ENCODE data around the gene CARMIL3. TPM values are rescaled to one million over a fixed set of nuclear protein-coding genes. Genes with fewer than 3 reads are reported as not detected.

The CARMIL3 gene
- total RNA-seq, 1 donor from 2014 or later: 0.34 TPM

DNA sequence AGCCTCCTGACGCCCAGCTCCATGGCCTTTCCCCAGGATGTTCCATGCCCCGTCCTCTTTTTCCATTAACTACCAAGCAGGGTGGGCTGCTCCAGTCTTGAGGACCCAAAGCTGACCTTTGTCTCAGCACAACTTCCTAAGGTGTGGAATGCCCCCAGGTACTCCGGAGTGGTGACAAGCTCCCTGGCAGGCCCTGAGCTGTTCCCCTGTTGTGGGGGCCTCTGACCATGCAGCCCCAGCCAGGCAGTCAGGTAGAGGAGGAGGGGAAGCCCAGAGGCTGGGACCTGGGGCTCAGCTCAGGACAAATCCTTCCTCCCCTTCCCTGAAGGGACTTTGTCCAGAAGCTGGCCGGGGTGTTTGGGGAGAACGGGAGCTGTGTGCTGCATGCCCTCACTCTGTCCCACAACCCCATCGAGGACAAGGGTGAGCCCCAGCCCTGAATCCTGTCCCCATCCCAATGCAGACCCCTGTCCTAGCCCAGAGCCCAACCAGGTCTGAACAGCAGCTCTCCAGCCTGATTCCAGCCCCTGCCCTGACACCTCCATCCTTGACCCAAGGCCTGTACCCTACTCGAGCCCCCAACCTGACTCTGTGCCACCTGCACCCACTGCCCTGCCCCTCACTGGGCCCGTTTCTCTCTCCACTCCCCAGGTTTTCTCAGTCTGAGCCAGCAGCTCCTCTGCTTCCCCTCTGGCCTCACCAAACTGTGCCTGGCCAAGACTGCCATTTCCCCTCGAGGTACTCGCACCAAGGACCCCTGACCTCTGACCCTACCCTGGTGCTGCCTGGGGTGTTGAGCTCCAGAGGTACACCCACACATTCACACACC is 4.4 kb downstream of the CARMIL3 start:
- H3K36me3 ChIP-seq (ENCODE audit: insufficient read depth, low read length): no peaks in the 10 kb centered on the region
- H3K4me1 ChIP-seq (ENCODE audit: insufficient read depth, low read length): no peaks in the 10 kb centered on the region
- H3K79me2 ChIP-seq (ENCODE audit: insufficient read depth, low read length): no peaks in the 10 kb centered on the region
- H4K20me1 ChIP-seq (ENCODE audit: insufficient read depth, low read length): peaks cover 4% of the 10 kb centered on the region
- H3K4me3 ChIP-seq (ENCODE audit: insufficient read depth, low read depth, low read length): no peak overlapping the region
- TF ChIP-seq EZH2 (IDR thresholded peaks at IDR 0.05; ENCODE audit: insufficient read depth, low read length): no peak
- TF ChIP-seq, protein P1, sequence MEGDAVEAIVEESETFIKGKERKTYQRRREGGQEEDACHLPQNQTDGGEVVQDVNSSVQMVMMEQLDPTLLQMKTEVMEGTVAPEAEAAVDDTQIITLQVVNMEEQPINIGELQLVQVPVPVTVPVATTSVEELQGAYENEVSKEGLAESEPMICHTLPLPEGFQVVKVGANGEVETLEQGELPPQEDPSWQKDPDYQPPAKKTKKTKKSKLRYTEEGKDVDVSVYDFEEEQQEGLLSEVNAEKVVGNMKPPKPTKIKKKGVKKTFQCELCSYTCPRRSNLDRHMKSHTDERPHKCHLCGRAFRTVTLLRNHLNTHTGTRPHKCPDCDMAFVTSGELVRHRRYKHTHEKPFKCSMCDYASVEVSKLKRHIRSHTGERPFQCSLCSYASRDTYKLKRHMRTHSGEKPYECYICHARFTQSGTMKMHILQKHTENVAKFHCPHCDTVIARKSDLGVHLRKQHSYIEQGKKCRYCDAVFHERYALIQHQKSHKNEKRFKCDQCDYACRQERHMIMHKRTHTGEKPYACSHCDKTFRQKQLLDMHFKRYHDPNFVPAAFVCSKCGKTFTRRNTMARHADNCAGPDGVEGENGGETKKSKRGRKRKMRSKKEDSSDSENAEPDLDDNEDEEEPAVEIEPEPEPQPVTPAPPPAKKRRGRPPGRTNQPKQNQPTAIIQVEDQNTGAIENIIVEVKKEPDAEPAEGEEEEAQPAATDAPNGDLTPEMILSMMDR (IDR thresholded peaks at IDR 0.05; ENCODE audit: insufficient read depth, low read depth, low read length): no peak
- H3K9me3 Mint-ChIP-seq (ENCODE audit: unreplicated experiment): no peaks in the 10 kb centered on the region
- peaks cover 59% of the 10 kb centered on the region for H3K27me3 Mint-ChIP-seq (ENCODE audit: low read depth, unreplicated experiment)
- no peaks in the 10 kb centered on the region for H3K9me3 ChIP-seq (ENCODE audit: insufficient read depth, low read depth, low read length)
- no peak for DNase-seq (ENCODE audit: low read depth)
- H3K36me3 Mint-ChIP-seq (ENCODE audit: low read depth, unreplicated experiment): no peaks in the 10 kb centered on the region
- H3K27ac ChIP-seq (ENCODE audit: low read depth, low read length): no peak overlapping the region
- peak overlapping the region; percentile 15 for H3K4me3 Mint-ChIP-seq (ENCODE audit: unreplicated experiment)
- no peak overlapping the region for H3K4me2 ChIP-seq (ENCODE audit: low read length)
- no peak overlapping the region for H2AFZ ChIP-seq (ENCODE audit: low read depth, low read length)
- H3K27ac Mint-ChIP-seq (ENCODE audit: unreplicated experiment): no peak overlapping the region
- H3K4me1 Mint-ChIP-seq (ENCODE audit: low read depth, unreplicated experiment): peaks cover 2% of the 10 kb centered on the region
- H3K9ac ChIP-seq (ENCODE audit: low read length): no peak overlapping the region
- peaks cover 9% of the 10 kb centered on the region for H3K27me3 ChIP-seq (ENCODE audit: insufficient read depth, low read length)
- no peak for FAIRE-seq

DNA sequence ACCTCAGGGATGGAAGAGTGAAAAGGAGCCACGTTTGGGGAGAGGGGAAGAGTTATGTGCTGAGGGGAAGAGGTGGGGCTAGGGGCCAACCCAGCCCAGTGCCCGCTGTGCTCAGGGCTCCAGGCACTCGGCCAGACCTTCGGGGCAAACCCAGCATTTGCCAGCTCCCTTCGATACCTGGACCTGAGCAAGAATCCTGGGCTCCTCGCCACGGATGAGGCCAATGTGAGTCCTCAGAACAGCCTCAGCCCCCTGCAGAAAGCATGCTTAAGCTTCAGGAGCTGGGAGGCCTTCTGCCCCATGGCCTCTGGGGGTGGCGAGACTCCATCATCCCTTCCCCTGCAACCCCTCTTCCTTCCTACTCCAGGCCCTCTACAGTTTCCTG is 5.0 kb downstream of the CARMIL3 start:
- peaks cover 63% of the 10 kb centered on the region for H3K27me3 Mint-ChIP-seq (ENCODE audit: low read depth, unreplicated experiment)
- peaks cover 2% of the 10 kb centered on the region for H3K4me1 Mint-ChIP-seq (ENCODE audit: low read depth, unreplicated experiment)
- Histone ChIP-seq H3K4me1 (ENCODE audit: insufficient read depth, low read length) (no peaks in the 10 kb centered on the region), H3K27me3 (ENCODE audit: insufficient read depth, low read length) (peaks cover 7% of the 10 kb centered on the region), H4K20me1 (ENCODE audit: insufficient read depth, low read length) (peaks cover 4% of the 10 kb centered on the region), H2AFZ (ENCODE audit: low read depth, low read length) (no peak overlapping the region), H3K9me3 (ENCODE audit: insufficient read depth, low read depth, low read length) (no peaks in the 10 kb centered on the region), H3K9ac (ENCODE audit: low read length) (no peak overlapping the region), H3K4me2 (ENCODE audit: low read length) (no peak overlapping the region), H3K27ac (ENCODE audit: low read depth, low read length) (no peak overlapping the region), H3K36me3 (ENCODE audit: insufficient read depth, low read length) (no peaks in the 10 kb centered on the region), H3K4me3 (ENCODE audit: insufficient read depth, low read depth, low read length) (no peak overlapping the region), H3K79me2 (ENCODE audit: insufficient read depth, low read length) (no peaks in the 10 kb centered on the region)
- no peak for TF ChIP-seq EZH2 (IDR thresholded peaks at IDR 0.05; ENCODE audit: insufficient read depth, low read length)
- TF ChIP-seq, protein P1 (IDR thresholded peaks at IDR 0.05; ENCODE audit: insufficient read depth, low read depth, low read length): no peak
- FAIRE-seq (no peak), DNase-seq (ENCODE audit: low read depth) (no peak)
- H3K27ac Mint-ChIP-seq (ENCODE audit: unreplicated experiment): no peak overlapping the region
- no peaks in the 10 kb centered on the region for H3K9me3 Mint-ChIP-seq (ENCODE audit: unreplicated experiment)
- H3K36me3 Mint-ChIP-seq (ENCODE audit: low read depth, unreplicated experiment): no peaks in the 10 kb centered on the region
- H3K4me3 Mint-ChIP-seq (ENCODE audit: unreplicated experiment): no peak overlapping the region

DNA sequence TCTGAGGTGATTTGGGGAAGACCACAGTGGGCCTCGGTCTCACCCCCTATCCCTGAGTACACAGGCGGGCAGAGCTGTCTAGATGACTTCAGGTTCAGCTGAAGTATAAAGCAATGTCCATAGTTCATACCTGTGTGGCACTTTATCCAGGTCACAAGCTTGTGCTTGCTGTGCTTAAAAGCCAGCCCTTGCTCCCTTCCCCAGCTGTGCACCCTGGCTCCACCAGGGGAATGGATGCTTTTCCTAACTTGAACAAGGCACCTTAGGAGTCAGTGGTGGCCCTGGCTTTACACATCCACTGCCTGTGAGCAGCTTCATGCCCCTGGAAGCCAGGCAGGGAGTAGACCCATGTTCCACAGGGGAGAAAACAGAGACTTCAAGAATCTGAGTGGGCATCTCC is 5.5 kb downstream of the CARMIL3 start:
- H3K9ac ChIP-seq (ENCODE audit: low read length): no peak overlapping the region
- H3K36me3 ChIP-seq (ENCODE audit: insufficient read depth, low read length): no peaks in the 10 kb centered on the region
- Mint-ChIP-seq H3K27ac (ENCODE audit: unreplicated experiment) (no peak overlapping the region), H3K4me3 (ENCODE audit: unreplicated experiment) (no peak overlapping the region), H3K27me3 (ENCODE audit: low read depth, unreplicated experiment) (peaks cover 67% of the 10 kb centered on the region), H3K4me1 (ENCODE audit: low read depth, unreplicated experiment) (peaks cover 2% of the 10 kb centered on the region), H3K36me3 (ENCODE audit: low read depth, unreplicated experiment) (no peaks in the 10 kb centered on the region), H3K9me3 (ENCODE audit: unreplicated experiment) (no peaks in the 10 kb centered on the region)
- no peak overlapping the region for H2AFZ ChIP-seq (ENCODE audit: low read depth, low read length)
- DNase-seq (ENCODE audit: low read depth): no peak
- TF ChIP-seq, protein P1 (IDR thresholded peaks at IDR 0.05; ENCODE audit: insufficient read depth, low read depth, low read length): no peak
- no peak for TF ChIP-seq EZH2 (IDR thresholded peaks at IDR 0.05; ENCODE audit: insufficient read depth, low read length)
- H3K4me2 ChIP-seq (ENCODE audit: low read length): no peak overlapping the region
- H3K9me3 ChIP-seq (ENCODE audit: insufficient read depth, low read depth, low read length): no peaks in the 10 kb centered on the region
- no peaks in the 10 kb centered on the region for H3K4me1 ChIP-seq (ENCODE audit: insufficient read depth, low read length)
- H3K79me2 ChIP-seq (ENCODE audit: insufficient read depth, low read length): no peaks in the 10 kb centered on the region
- no peak overlapping the region for H3K27ac ChIP-seq (ENCODE audit: low read depth, low read length)
- H3K27me3 ChIP-seq (ENCODE audit: insufficient read depth, low read length): peaks cover 7% of the 10 kb centered on the region
- peaks cover 4% of the 10 kb centered on the region for H4K20me1 ChIP-seq (ENCODE audit: insufficient read depth, low read length)
- no peak for FAIRE-seq
- no peak overlapping the region for H3K4me3 ChIP-seq (ENCODE audit: insufficient read depth, low read depth, low read length)

All from astrocyte (in vitro differentiated cells and primary cell).